Peyer's patch (tissue), 4 donors: ENCODE data around the gene KIT. TPM values are rescaled to one million over a fixed set of nuclear protein-coding genes. Genes with fewer than 3 reads are reported as not detected.

Experiments used
- DNase-seq, 3 donors: peaks; one replicate each; pipeline ENCODE4 v3.0.0-alpha.2; 2017 to 2019
- H3K27ac ChIP-seq, 4 donors: fragments of 200-600 bp; sonication (generic); one replicate each; pipeline ENCODE4 v1.5.1; 2016 to 2019
- H3K27me3 ChIP-seq, 2 donors: fragments of 200-600 bp; sonication (generic); one replicate each; pipeline ENCODE4 v1.5.1; 2019
- H3K36me3 ChIP-seq, 3 donors: fragments of 200-600 bp; sonication (generic); one replicate each; pipeline ENCODE4 v1.5.1; 2016 to 2019
- H3K4me1 ChIP-seq, 4 donors: fragments of 200-600 bp; sonication (generic); one replicate each; pipeline ENCODE4 v1.5.1; 2016 to 2019
- H3K4me3 ChIP-seq, 4 donors: fragments of 200-600 bp; sonication (generic); 1 replicate in 3 of 4; 2 replicates in 1 of 4; pipeline ENCODE4 v1.5.1; 2016 to 2019; ENCODE audit warnings: mild to moderate bottlenecking in 1 of 4
- H3K9me3 ChIP-seq, 4 donors: fragments of 200-600 bp; sonication (generic); one replicate each; pipeline ENCODE4 v1.5.1; 2016 to 2019; ENCODE audit warnings: mild to moderate bottlenecking in 1 of 4
- CTCF ChIP-seq, 6 experiments: fragments of 450-650 bp in 4 of 6; fragments of 200-600 bp in 2 of 6; sonication (generic) in 1 of 6; IDR thresholded peaks; one replicate each; pipeline ENCODE4 v1.5.1; 2017 to 2019; ENCODE audit warnings: antibody characterized with exemption in 6 of 6, mild to moderate bottlenecking in 3 of 6, moderate library complexity in 1 of 6
- POLR2A ChIP-seq, 2 donors: fragments of 450-650 bp; IDR thresholded peaks; one replicate each; pipeline ENCODE4 v1.5.1; 2017; ENCODE audit warnings: antibody characterized with exemption in 2 of 2, mild to moderate bottlenecking in 2 of 2, moderate library complexity in 2 of 2
- total RNA-seq, 4 donors: library from RNA; depleted of rRNA; stranded (reverse); fragments of >200 nt; gene quantifications; one replicate each; pipeline ENCODE4 v1.1.0, GENCODE V29; 2016

The KIT gene
- total RNA-seq, 4 donors from 2014 or later: 4.4 to 21.5 (median 9.5) TPM

- Histone ChIP-seq H3K4me3 (no peak overlapping the region), H3K9me3 (no peaks in the 10 kb centered on the region), H3K27me3 (no peaks in the 10 kb centered on the region), H3K36me3 (no peaks in the 10 kb centered on the region), H3K4me1 (no peaks in the 10 kb centered on the region), H3K27ac (peak overlapping the region in 1 of 4 donors; percentile 34)
- TF ChIP-seq POLR2A (IDR thresholded peaks at IDR 0.05) (no peak), CTCF (IDR thresholded peaks at IDR 0.05) (no peak)
- DNase-seq: peak in 1 of 3 donors; percentile 27
Measured at GRCh38 chr4:54687887-54688841, 30.4 kb downstream of the KIT start.

GRCh38 chr4:54695337-54695736 is 37.6 kb downstream of the KIT start:
- Histone ChIP-seq H3K27ac (no peak overlapping the region), H3K36me3 (no peaks in the 10 kb centered on the region), H3K9me3 (no peaks in the 10 kb centered on the region), H3K4me1 (no peaks in the 10 kb centered on the region), H3K27me3 (no peaks in the 10 kb centered on the region), H3K4me3 (no peak overlapping the region)
- TF ChIP-seq POLR2A (IDR thresholded peaks at IDR 0.05): no peak
- TF ChIP-seq CTCF (IDR thresholded peaks at IDR 0.05): no peak
- no peak for DNase-seq

- Histone ChIP-seq H3K27ac (no peak overlapping the region), H3K4me1 (no peaks in the 10 kb centered on the region), H3K36me3 (no peaks in the 10 kb centered on the region), H3K9me3 (no peaks in the 10 kb centered on the region), H3K27me3 (no peaks in the 10 kb centered on the region), H3K4me3 (no peak overlapping the region)
- TF ChIP-seq CTCF (IDR thresholded peaks at IDR 0.05) (no peak), POLR2A (IDR thresholded peaks at IDR 0.05) (no peak)
- no peak for DNase-seq
Measured at GRCh38 chr4:54695788-54696187, 38.0 kb downstream of the KIT start.

GRCh38 chr4:54696649-54697048 is 38.9 kb downstream of the KIT start:
- H3K4me3 ChIP-seq: no peak overlapping the region
- no peak overlapping the region for H3K27ac ChIP-seq
- no peaks in the 10 kb centered on the region for H3K36me3 ChIP-seq
- no peak for TF ChIP-seq POLR2A (IDR thresholded peaks at IDR 0.05)
- TF ChIP-seq CTCF (IDR thresholded peaks at IDR 0.05): no peak
- H3K27me3 ChIP-seq: no peaks in the 10 kb centered on the region
- H3K9me3 ChIP-seq: no peaks in the 10 kb centered on the region
- no peaks in the 10 kb centered on the region for H3K4me1 ChIP-seq
- no peak for DNase-seq

- Histone ChIP-seq H3K4me3 (no peak overlapping the region), H3K27me3 (no peaks in the 10 kb centered on the region), H3K4me1 (no peaks in the 10 kb centered on the region), H3K36me3 (no peaks in the 10 kb centered on the region), H3K9me3 (no peaks in the 10 kb centered on the region), H3K27ac (no peak overlapping the region)
- no peak for DNase-seq
- TF ChIP-seq CTCF (IDR thresholded peaks at IDR 0.05): no peak
- TF ChIP-seq POLR2A (IDR thresholded peaks at IDR 0.05): no peak
Measured at GRCh38 chr4:54700986-54701385, 43.2 kb downstream of the KIT start.
